Measurements from ENCODE around the gene TRA2B.

DNA sequence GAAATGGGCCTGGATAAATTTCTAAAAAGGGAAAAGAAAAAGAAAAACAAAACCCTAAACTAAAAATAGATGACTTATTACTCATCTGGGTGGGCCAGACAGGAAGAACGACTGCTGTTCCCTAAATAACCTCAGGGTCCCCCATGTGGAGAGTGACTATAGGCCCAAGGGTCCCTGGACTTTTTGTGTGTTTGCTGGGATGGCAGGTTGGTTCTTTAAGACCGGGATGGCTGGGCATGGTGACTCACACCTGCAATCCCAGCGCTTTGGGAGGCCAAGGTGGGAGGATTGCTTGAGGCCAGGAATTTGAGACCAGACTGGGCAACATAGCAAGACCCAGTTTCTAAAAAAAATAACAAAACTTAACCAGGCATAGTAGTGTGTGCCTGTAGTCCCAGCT, 43.8 kb upstream of the TRA2B start:
- TF ChIP-seq, protein P1, sequence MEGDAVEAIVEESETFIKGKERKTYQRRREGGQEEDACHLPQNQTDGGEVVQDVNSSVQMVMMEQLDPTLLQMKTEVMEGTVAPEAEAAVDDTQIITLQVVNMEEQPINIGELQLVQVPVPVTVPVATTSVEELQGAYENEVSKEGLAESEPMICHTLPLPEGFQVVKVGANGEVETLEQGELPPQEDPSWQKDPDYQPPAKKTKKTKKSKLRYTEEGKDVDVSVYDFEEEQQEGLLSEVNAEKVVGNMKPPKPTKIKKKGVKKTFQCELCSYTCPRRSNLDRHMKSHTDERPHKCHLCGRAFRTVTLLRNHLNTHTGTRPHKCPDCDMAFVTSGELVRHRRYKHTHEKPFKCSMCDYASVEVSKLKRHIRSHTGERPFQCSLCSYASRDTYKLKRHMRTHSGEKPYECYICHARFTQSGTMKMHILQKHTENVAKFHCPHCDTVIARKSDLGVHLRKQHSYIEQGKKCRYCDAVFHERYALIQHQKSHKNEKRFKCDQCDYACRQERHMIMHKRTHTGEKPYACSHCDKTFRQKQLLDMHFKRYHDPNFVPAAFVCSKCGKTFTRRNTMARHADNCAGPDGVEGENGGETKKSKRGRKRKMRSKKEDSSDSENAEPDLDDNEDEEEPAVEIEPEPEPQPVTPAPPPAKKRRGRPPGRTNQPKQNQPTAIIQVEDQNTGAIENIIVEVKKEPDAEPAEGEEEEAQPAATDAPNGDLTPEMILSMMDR (IDR thresholded peaks at IDR 0.05): no peak
- TF ChIP-seq POLR2A (IDR thresholded peaks at IDR 0.05): no peak

All from Peyer's patch (tissue), 4 donors.